Ishikawa (cell line): Measurements from ENCODE around the gene ADPRS.

Experiments
- CEBPB ChIP-seq: IDR thresholded peaks from 2 replicates; pipeline ENCODE4 v1.6.1; 2012
- CREB1 ChIP-seq: IDR thresholded peaks from 2 replicates; pipeline ENCODE4 v1.6.1; 2012; ENCODE audit warnings: low read depth
- EGR1 ChIP-seq: IDR thresholded peaks from 2 replicates; pipeline ENCODE4 v1.6.1; 2012
- EP300 ChIP-seq: IDR thresholded peaks from 2 replicates; pipeline ENCODE4 v1.6.1; 2012; ENCODE audit warnings: borderline replicate concordance
- FOXM1 ChIP-seq: IDR thresholded peaks from 2 replicates; pipeline ENCODE4 v1.6.1; 2012; ENCODE audit warnings: low read depth, borderline replicate concordance
- NFIC ChIP-seq: IDR thresholded peaks from 2 replicates; pipeline ENCODE4 v1.6.1; 2012
- RAD21 ChIP-seq: IDR thresholded peaks from 2 replicates; pipeline ENCODE4 v1.6.1; 2012; ENCODE audit warnings: low read depth
- REST ChIP-seq: IDR thresholded peaks from 2 replicates; pipeline ENCODE4 v1.6.1; 2012; ENCODE audit warnings: low read depth, mild to moderate bottlenecking
- TAF1 ChIP-seq: IDR thresholded peaks from 2 replicates; pipeline ENCODE4 v1.6.1; 2012; ENCODE audit warnings: low read depth, mild to moderate bottlenecking
- TCF12 ChIP-seq: IDR thresholded peaks from 2 replicates; pipeline ENCODE4 v1.6.1; 2012; ENCODE audit warnings: low read depth
- TEAD4 ChIP-seq: IDR thresholded peaks from 2 replicates; pipeline ENCODE4 v1.6.1; 2012
- YY1 ChIP-seq: IDR thresholded peaks from 2 replicates; pipeline ENCODE4 v1.6.1; 2012; ENCODE audit warnings: low read depth
- ZBTB7A ChIP-seq: IDR thresholded peaks from 2 replicates; pipeline ENCODE4 v1.6.1; 2012; ENCODE audit warnings: low read depth
- TF ChIP-seq, protein P1 (sequence below): IDR thresholded peaks from 2 replicates; pipeline ENCODE4 v1.6.1; 2012
- TF ChIP-seq, protein P2 (sequence below): IDR thresholded peaks from 2 replicates; pipeline ENCODE4 v1.6.1; 2012

The ADPRS gene

GRCh38 chr1:36128126-36128904 lies 39.6 kb downstream of the ADPRS start:
- TF ChIP-seq, protein P1, sequence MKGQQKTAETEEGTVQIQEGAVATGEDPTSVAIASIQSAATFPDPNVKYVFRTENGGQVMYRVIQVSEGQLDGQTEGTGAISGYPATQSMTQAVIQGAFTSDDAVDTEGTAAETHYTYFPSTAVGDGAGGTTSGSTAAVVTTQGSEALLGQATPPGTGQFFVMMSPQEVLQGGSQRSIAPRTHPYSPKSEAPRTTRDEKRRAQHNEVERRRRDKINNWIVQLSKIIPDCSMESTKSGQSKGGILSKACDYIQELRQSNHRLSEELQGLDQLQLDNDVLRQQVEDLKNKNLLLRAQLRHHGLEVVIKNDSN = no peak
- TF ChIP-seq CEBPB (no peak), TCF12 (no peak), ZBTB7A (no peak), EGR1 (no peak), NFIC (no peak), YY1 (no peak), TEAD4 (no peak), FOXM1 (no peak), TAF1 (no peak), REST (no peak), EP300 (no peak), RAD21 (no peak), CREB1 (no peak)
- TF ChIP-seq, protein P2, sequence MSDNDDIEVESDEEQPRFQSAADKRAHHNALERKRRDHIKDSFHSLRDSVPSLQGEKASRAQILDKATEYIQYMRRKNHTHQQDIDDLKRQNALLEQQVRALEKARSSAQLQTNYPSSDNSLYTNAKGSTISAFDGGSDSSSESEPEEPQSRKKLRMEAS = no peak

- TF ChIP-seq YY1 (no peak), ZBTB7A (no peak), NFIC (no peak), CREB1 (no peak), TCF12 (no peak)
- TF ChIP-seq, protein P2 = no peak
- TF ChIP-seq, protein P1 = no peak
Observed at GRCh38 chr1:36128905-36129206, 40.2 kb downstream of the ADPRS start.

GRCh38 chr1:36132029-36132428 lies 43.3 kb downstream of the ADPRS start:
- TF ChIP-seq TAF1 = no peak

GRCh38 chr1:36133484-36133883 lies 44.8 kb downstream of the ADPRS start:
- no peak for TF ChIP-seq FOXM1
- no peak for TF ChIP-seq TCF12
- TF ChIP-seq, protein P2 = no peak
- TF ChIP-seq YY1 = no peak
- TF ChIP-seq NFIC = no peak
- TF ChIP-seq EGR1 = no peak
- no peak for TF ChIP-seq RAD21
- TF ChIP-seq ZBTB7A = no peak
- no peak for TF ChIP-seq CREB1
- no peak for TF ChIP-seq TEAD4
- no peak for TF ChIP-seq REST

- TF ChIP-seq REST (no peak), TEAD4 (no peak), FOXM1 (no peak), CREB1 (no peak), ZBTB7A (no peak), EP300 (no peak)
Observed at GRCh38 chr1:36134031-36134430, 45.3 kb downstream of the ADPRS start.
